B cell (primary cell): ENCODE measurements around the gene RCAN3. TPM values are rescaled to one million over a fixed set of nuclear protein-coding genes. Genes with fewer than 3 reads are reported as not detected.

Experiments used
- ATAC-seq: fragments of 200-7000 bp; cut with Tn5 transposase; one replicate; pipeline ENCODE4 v1.10.0; 2021; ENCODE audit warnings: low read depth, mild to moderate bottlenecking, moderate number of reproducible peaks, moderate library complexity
- CTCF ChIA-PET: fragments of 350-600 bp; sonication (Branson Sonifier 250); formaldehyde crosslinking; loops from one replicate; lab custom pipeline; 2021; ENCODE audit warnings: antibody characterized with exemption, inconsistent platforms; lab: Charles Lee
- POLR2A ChIA-PET: fragments of 350-600 bp; sonication (Branson Sonifier 250); formaldehyde crosslinking; loops from one replicate; lab custom pipeline; 2021; ENCODE audit warnings: antibody characterized with exemption; lab: Charles Lee
- DNase-seq: peaks from one replicate; pipeline ENCODE4 v3.0.0; 2013
- H2AFZ ChIP-seq: 2 replicates; pipeline ENCODE4 v1.6.1; 2012; ENCODE audit warnings: mild to moderate bottlenecking, low read depth, low read length; ENCODE audit not compliant: insufficient read depth, poor library complexity, severe bottlenecking
- H3K27ac ChIP-seq, 2 donors: 1 replicate in 1 of 2; 2 replicates in 1 of 2; pipeline ENCODE4 v1.5.1; 2012 to 2013; ENCODE audit warnings: low read length in 2 of 2, mild to moderate bottlenecking in 2 of 2, moderate library complexity in 1 of 2
- H3K27me3 ChIP-seq, 4 experiments: fragments of 200-600 bp in 1 of 4; sonication (generic) in 1 of 4; replicated peaks in 1 of 4; 1 replicate in 2 of 4; 2 replicates in 2 of 4; pipeline versions ENCODE4 v1.6.1 to v1.7.0; 2013 to 2016; ENCODE audit warnings: low read length in 3 of 4, mild to moderate bottlenecking in 2 of 4, mixed read lengths in 1 of 4, moderate library complexity in 1 of 4; ENCODE audit not compliant: insufficient read depth in 4 of 4, control insufficient read depth in 3 of 4; ENCODE audit errors: control extremely low read depth in 1 of 4
- H3K36me3 ChIP-seq, 2 experiments: replicated peaks in 1 of 2; 1 replicate in 1 of 2; 2 replicates in 1 of 2; pipeline versions ENCODE4 v1.6.1 to v1.7.1; 2013; ENCODE audit warnings: low read length in 1 of 2; ENCODE audit not compliant: insufficient read depth in 2 of 2, control insufficient read depth in 1 of 2; ENCODE audit errors: control extremely low read depth in 1 of 2, extremely low read depth in 1 of 2
- H3K4me1 ChIP-seq, 2 donors: fragments of 200-600 bp in 1 of 2; sonication (generic) in 1 of 2; 1 replicate in 1 of 2; 2 replicates in 1 of 2; pipeline versions ENCODE4 v1.5.1 to v1.6.1; 2013 to 2017; ENCODE audit warnings: low read length in 2 of 2; ENCODE audit not compliant: control insufficient read depth in 2 of 2, insufficient read depth in 2 of 2
- H3K4me2 ChIP-seq: replicated peaks from 2 replicates; pipeline ENCODE3; 2012; ENCODE audit warnings: mild to moderate bottlenecking, low read depth, low read length; ENCODE audit not compliant: poor library complexity, severe bottlenecking
- H3K4me3 ChIP-seq, 5 experiments: fragments of 200-600 bp in 1 of 5; sonication (generic) in 1 of 5; 1 replicate in 3 of 5; 2 replicates in 2 of 5; pipeline versions ENCODE4 v1.5.1 to v1.7.0; 2011 to 2016; ENCODE audit warnings: low read length in 4 of 5, mild to moderate bottlenecking in 4 of 5, low read depth in 2 of 5, control low read depth in 1 of 5, moderate library complexity in 1 of 5; ENCODE audit not compliant: insufficient read depth in 1 of 5; ENCODE audit errors: control extremely low read depth in 1 of 5, extremely low read depth in 1 of 5
- H3K79me2 ChIP-seq: fragments of 200-600 bp; sonication (generic); one replicate; pipeline ENCODE4 v1.6.0; 2016; ENCODE audit warnings: low read length; ENCODE audit not compliant: control insufficient read depth, insufficient read depth
- H3K9ac ChIP-seq: fragments of 200-600 bp; sonication (generic); 2 replicates; pipeline ENCODE4 v1.6.1; 2017; ENCODE audit warnings: mild to moderate bottlenecking, low read length, moderate library complexity
- H3K9me3 ChIP-seq, 3 donors: one replicate each; pipeline versions ENCODE4 v1.6.1 to v1.7.1; 2013; ENCODE audit warnings: low read length in 2 of 3; ENCODE audit not compliant: control insufficient read depth in 2 of 3, insufficient read depth in 1 of 3; ENCODE audit errors: control extremely low read depth in 1 of 3
- H4K20me1 ChIP-seq: 2 replicates; pipeline ENCODE4 v1.6.0; 2012; ENCODE audit warnings: mild to moderate bottlenecking, low read length; ENCODE audit not compliant: insufficient read depth, control insufficient read depth, poor library complexity, severe bottlenecking
- H3K27ac Mint-ChIP-seq: one replicate; pipeline ENCODE4 v1.8.0; 2021; ENCODE audit warnings: mixed read lengths
- H3K27me3 Mint-ChIP-seq: one replicate; pipeline ENCODE4 v1.8.0; 2021; ENCODE audit warnings: mixed read lengths
- H3K4me1 Mint-ChIP-seq: one replicate; pipeline ENCODE4 v1.8.0; 2021; ENCODE audit warnings: mixed read lengths
- H3K4me3 Mint-ChIP-seq: one replicate; pipeline ENCODE4 v1.8.0; 2021; ENCODE audit warnings: mixed read lengths
- H3K9me3 Mint-ChIP-seq: one replicate; pipeline ENCODE4 v1.8.0; 2022; ENCODE audit warnings: mixed read lengths; ENCODE audit not compliant: insufficient read depth
- EZH2 ChIP-seq: IDR thresholded peaks from 2 replicates; pipeline ENCODE4 v1.6.1; 2012; ENCODE audit warnings: borderline replicate concordance, low read depth, mild to moderate bottlenecking, moderate library complexity, low read length; ENCODE audit not compliant: insufficient read depth, poor library complexity, severe bottlenecking
- WGBS: methylation state at CpG from one replicate; pipeline ENCODE4 v1.1.5; 2013; ENCODE audit warnings: missing lambda C conversion rate; ENCODE audit not compliant: insufficient coverage; 5-methylcytosine and 5-hydroxymethylcytosine counted together
- intact Hi-C: fragments of 100-400 bp; cut with micrococcal nuclease; formaldehyde crosslinking; loops from one replicate; pipeline ENCODE4 v1.10.0; 2022
- polyA plus RNA-seq: library from polyadenylated mRNA; depleted of rRNA; stranded (reverse); fragments of >200 nt; gene quantifications from 2 replicates; pipeline ENCODE4 v1.2.3, GENCODE V29; 2012
- total RNA-seq, 2 donors: library from RNA; stranded (reverse); fragments of 120-200 nt in 1 of 2; gene quantifications; 1 replicate in 1 of 2; 2 replicates in 1 of 2; pipeline versions ENCODE4 v1.2.3 to v1.2.4, GENCODE V29; 2013 to 2022
- TF ChIP-seq, protein P1 (sequence below): fragments of 200-600 bp; IDR thresholded peaks from one replicate; pipeline ENCODE4 v1.8.0; 2022; ENCODE audit warnings: antibody characterized with exemption, mild to moderate bottlenecking

The RCAN3 gene
- total and polyA plus RNA-seq, 2 donors (not counting 1 experiment from before 2014, with no cell fraction given), result 19.3 to 37.3 TPM

DNA sequence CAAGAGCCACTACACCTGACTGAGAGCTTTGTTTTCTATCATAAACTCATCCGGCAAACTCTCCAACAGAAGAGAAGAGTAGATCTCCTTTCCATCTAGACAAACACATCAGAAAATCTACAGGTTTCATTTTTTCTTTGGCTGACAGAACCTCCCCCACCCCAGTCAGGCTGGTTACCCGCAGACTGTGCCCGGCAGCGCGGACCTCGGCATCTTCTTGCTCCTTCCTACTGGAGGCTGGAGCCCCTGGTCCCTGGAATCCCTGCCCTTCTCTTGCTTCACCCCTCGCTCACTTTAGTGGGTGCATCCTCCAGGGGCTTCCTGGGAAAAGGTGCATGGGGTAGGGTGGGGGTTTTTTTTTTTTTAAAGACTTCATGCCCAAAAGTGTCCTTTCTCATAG is 76.2 kb downstream of the RCAN3 start:
- Histone ChIP-seq H3K4me3 (no peak overlapping the region), H3K36me3 (no peaks in the 10 kb centered on the region), H4K20me1 (no peaks in the 10 kb centered on the region), H3K27me3 (no peaks in the 10 kb centered on the region), H2AFZ (no peak overlapping the region), H3K4me2 (no peak overlapping the region), H3K9me3 (peaks cover 0 to 5% (median 0%) of the 10 kb centered on the region in 3 donors), H3K27ac (no peak overlapping the region), H3K9ac (no peak overlapping the region), H3K4me1 (no peaks in the 10 kb centered on the region), H3K79me2 (no peaks in the 10 kb centered on the region)
- TF ChIP-seq, protein P1, sequence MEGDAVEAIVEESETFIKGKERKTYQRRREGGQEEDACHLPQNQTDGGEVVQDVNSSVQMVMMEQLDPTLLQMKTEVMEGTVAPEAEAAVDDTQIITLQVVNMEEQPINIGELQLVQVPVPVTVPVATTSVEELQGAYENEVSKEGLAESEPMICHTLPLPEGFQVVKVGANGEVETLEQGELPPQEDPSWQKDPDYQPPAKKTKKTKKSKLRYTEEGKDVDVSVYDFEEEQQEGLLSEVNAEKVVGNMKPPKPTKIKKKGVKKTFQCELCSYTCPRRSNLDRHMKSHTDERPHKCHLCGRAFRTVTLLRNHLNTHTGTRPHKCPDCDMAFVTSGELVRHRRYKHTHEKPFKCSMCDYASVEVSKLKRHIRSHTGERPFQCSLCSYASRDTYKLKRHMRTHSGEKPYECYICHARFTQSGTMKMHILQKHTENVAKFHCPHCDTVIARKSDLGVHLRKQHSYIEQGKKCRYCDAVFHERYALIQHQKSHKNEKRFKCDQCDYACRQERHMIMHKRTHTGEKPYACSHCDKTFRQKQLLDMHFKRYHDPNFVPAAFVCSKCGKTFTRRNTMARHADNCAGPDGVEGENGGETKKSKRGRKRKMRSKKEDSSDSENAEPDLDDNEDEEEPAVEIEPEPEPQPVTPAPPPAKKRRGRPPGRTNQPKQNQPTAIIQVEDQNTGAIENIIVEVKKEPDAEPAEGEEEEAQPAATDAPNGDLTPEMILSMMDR, result no peak
- TF ChIP-seq EZH2, result no peak
- Mint-ChIP-seq H3K4me3 (no peak overlapping the region), H3K9me3 (no peaks in the 10 kb centered on the region), H3K4me1 (no peaks in the 10 kb centered on the region), H3K27me3 (no peaks in the 10 kb centered on the region), H3K27ac (no peak overlapping the region)
- POLR2A ChIA-PET, result interaction anchor here (0.7 kb wide), 1 partner anchor 1911 kb away, joined by 7 read pairs; no protein-coding TSS in a partner anchor
- 92% methylated on average over 2 of the region's 7 CpGs for WGBS
- ATAC-seq (no peak), DNase-seq (no peak)
- intact Hi-C loops, result no loop called here
- CTCF ChIA-PET, result interaction anchor here (1.5 kb wide), 1 partner anchor 187 kb away, joined by 3 read pairs; no protein-coding TSS in a partner anchor

DNA sequence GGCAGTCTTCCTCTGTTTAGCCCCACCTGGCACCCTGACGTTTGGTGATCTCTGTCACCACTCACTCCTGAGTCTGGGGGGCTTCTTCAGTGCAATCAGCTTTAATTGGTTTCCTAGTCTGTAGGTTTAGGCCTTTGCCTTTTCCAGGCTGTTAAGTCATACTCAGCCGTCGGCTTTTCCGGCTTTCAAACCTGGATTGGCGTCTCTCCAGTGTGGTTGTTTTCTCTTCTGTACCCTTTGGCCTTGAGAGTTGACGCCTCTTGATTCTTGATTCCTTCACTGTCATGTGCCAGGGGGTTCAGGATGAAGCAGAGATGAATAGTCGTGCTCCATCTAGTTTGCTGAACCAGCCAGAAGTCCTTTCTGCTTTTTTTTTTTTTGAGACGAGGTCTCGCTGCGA is 78.1 kb downstream of the RCAN3 start:
- no peaks in the 10 kb centered on the region for H3K4me1 ChIP-seq
- DNase-seq (no peak), ATAC-seq (no peak)
- CTCF ChIA-PET, result no interaction called here
- no peak overlapping the region for H3K27ac ChIP-seq
- no peak overlapping the region for H3K9ac ChIP-seq
- H3K79me2 ChIP-seq, result no peaks in the 10 kb centered on the region
- no peak overlapping the region for H3K4me3 ChIP-seq
- H3K4me2 ChIP-seq, result no peak overlapping the region
- H3K9me3 Mint-ChIP-seq, result no peaks in the 10 kb centered on the region
- POLR2A ChIA-PET, result no interaction called here
- H3K36me3 ChIP-seq, result no peaks in the 10 kb centered on the region
- no peaks in the 10 kb centered on the region for H3K27me3 ChIP-seq
- TF ChIP-seq, protein P1, result no peak
- no peak for TF ChIP-seq EZH2
- no peaks in the 10 kb centered on the region for H4K20me1 ChIP-seq
- H2AFZ ChIP-seq, result no peak overlapping the region
- peaks cover 0 to 5% (median 0%) of the 10 kb centered on the region in 3 donors for H3K9me3 ChIP-seq
- 88% methylated on average over 6 of the region's 10 CpGs for WGBS
- intact Hi-C loops, result loop anchor here (10.0 kb wide), 1 partner anchor 46 kb away; no protein-coding TSS in a partner anchor
- H3K4me1 Mint-ChIP-seq, result no peaks in the 10 kb centered on the region
- no peak overlapping the region for H3K27ac Mint-ChIP-seq
- H3K27me3 Mint-ChIP-seq, result no peaks in the 10 kb centered on the region
- no peak overlapping the region for H3K4me3 Mint-ChIP-seq
